Activated T-helper 17 cell treated with anti-CD3 and anti-CD28 coated beads, Interleukin-2, amount 50 U/mL, for 72 hours (primary cell): ENCODE data around the gene EHMT1. TPM values are rescaled to one million over a fixed set of nuclear protein-coding genes. Genes with fewer than 3 reads are reported as not detected.
"Not testable (repeated sequence)": the region's sequence is repeated elsewhere in the genome, so short reads cannot be mapped to it uniquely, and the experiment has no call there.

Source experiments
- ATAC-seq: fragments of 150-1000 bp; cut with Tn5 transposase; replicated peaks from 2 replicates; pipeline ENCODE4 v1.10.0; 2021; ENCODE audit warnings: mild to moderate bottlenecking, moderate library complexity
- H3K27ac Mint-ChIP-seq: one replicate; pipeline ENCODE4 v1.8.0; 2022; ENCODE audit warnings: mixed read lengths
- H3K27me3 Mint-ChIP-seq: one replicate; pipeline ENCODE4 v1.8.0; 2022; ENCODE audit warnings: mixed read lengths
- H3K36me3 Mint-ChIP-seq: one replicate; pipeline ENCODE4 v1.8.0; 2022; ENCODE audit warnings: low read depth, mild to moderate bottlenecking, mixed read lengths
- H3K4me1 Mint-ChIP-seq: one replicate; pipeline ENCODE4 v1.8.0; 2022; ENCODE audit warnings: mixed read lengths
- H3K4me3 Mint-ChIP-seq: one replicate; pipeline ENCODE4 v1.8.0; 2022; ENCODE audit warnings: mild to moderate bottlenecking, mixed read lengths
- H3K9me3 Mint-ChIP-seq: one replicate; pipeline ENCODE4 v1.8.0; 2022; ENCODE audit warnings: mixed read lengths
- total RNA-seq, 2 donors: library from RNA; stranded (reverse); gene quantifications; one replicate each; pipeline ENCODE4 v1.2.3, GENCODE V29; 2022

Gene EHMT1
- total RNA-seq, 2 donors from 2014 or later = 77.2 to 77.8 TPM

- no peaks in the 10 kb centered on the region for H3K4me1 Mint-ChIP-seq
- peaks cover 96% of the 10 kb centered on the region for H3K36me3 Mint-ChIP-seq
- no peaks in the 10 kb centered on the region for H3K27me3 Mint-ChIP-seq
- H3K27ac Mint-ChIP-seq = no peak overlapping the region
- no peak for ATAC-seq
- H3K4me3 Mint-ChIP-seq = no peak overlapping the region
- H3K9me3 Mint-ChIP-seq = no peaks in the 10 kb centered on the region
Observed at GRCh38 chr9:137798901-137799629, 180.3 kb downstream of the EHMT1 start.

GRCh38 chr9:137799630-137799983, 180.8 kb downstream of the EHMT1 start:
- Mint-ChIP-seq H3K27me3 (no peaks in the 10 kb centered on the region), H3K9me3 (no peaks in the 10 kb centered on the region), H3K4me1 (no peaks in the 10 kb centered on the region), H3K27ac (no peak overlapping the region), H3K36me3 (peaks cover 96% of the 10 kb centered on the region), H3K4me3 (no peak overlapping the region)
- no peak for ATAC-seq

- no peak overlapping the region for H3K27ac Mint-ChIP-seq
- ATAC-seq = no peak
- no peaks in the 10 kb centered on the region for H3K9me3 Mint-ChIP-seq
- peaks cover 93% of the 10 kb centered on the region for H3K36me3 Mint-ChIP-seq
- H3K4me1 Mint-ChIP-seq = no peaks in the 10 kb centered on the region
- H3K27me3 Mint-ChIP-seq = no peaks in the 10 kb centered on the region
- H3K4me3 Mint-ChIP-seq = no peak overlapping the region
Observed at GRCh38 chr9:137800196-137801022, 181.6 kb downstream of the EHMT1 start.

GRCh38 chr9:137801023-137801319, 182.2 kb downstream of the EHMT1 start:
- H3K9me3 Mint-ChIP-seq = no peaks in the 10 kb centered on the region
- no peaks in the 10 kb centered on the region for H3K4me1 Mint-ChIP-seq
- H3K4me3 Mint-ChIP-seq = no peak overlapping the region
- H3K27me3 Mint-ChIP-seq = no peaks in the 10 kb centered on the region
- peak overlapping the region; percentile 33 for H3K27ac Mint-ChIP-seq
- no peak for ATAC-seq
- peaks cover 87% of the 10 kb centered on the region for H3K36me3 Mint-ChIP-seq

- peaks cover 82% of the 10 kb centered on the region for H3K36me3 Mint-ChIP-seq
- H3K9me3 Mint-ChIP-seq = no peaks in the 10 kb centered on the region
- peak overlapping the region; percentile 33 for H3K27ac Mint-ChIP-seq
- no peak overlapping the region for H3K4me3 Mint-ChIP-seq
- H3K4me1 Mint-ChIP-seq = peaks cover 3% of the 10 kb centered on the region
- no peak for ATAC-seq
- H3K27me3 Mint-ChIP-seq = no peaks in the 10 kb centered on the region
Observed at GRCh38 chr9:137802021-137802420, 183.2 kb downstream of the EHMT1 start.

GRCh38 chr9:137802521-137803243, 183.9 kb downstream of the EHMT1 start:
- H3K4me1 Mint-ChIP-seq = peaks cover 6% of the 10 kb centered on the region
- H3K27me3 Mint-ChIP-seq = no peaks in the 10 kb centered on the region
- H3K36me3 Mint-ChIP-seq = peaks cover 75% of the 10 kb centered on the region
- H3K4me3 Mint-ChIP-seq = no peak overlapping the region
- peak overlapping the region; percentile 33 for H3K27ac Mint-ChIP-seq
- no peaks in the 10 kb centered on the region for H3K9me3 Mint-ChIP-seq
- no peak for ATAC-seq

- Mint-ChIP-seq H3K4me1 (peaks cover 6% of the 10 kb centered on the region), H3K27ac (no peak overlapping the region), H3K4me3 (no peak overlapping the region), H3K36me3 (peaks cover 60% of the 10 kb centered on the region), H3K27me3 (no peaks in the 10 kb centered on the region), H3K9me3 (no peaks in the 10 kb centered on the region)
- ATAC-seq = peak; percentile 52
Observed at GRCh38 chr9:137804908-137805630, 186.3 kb downstream of the EHMT1 start.

- peaks cover 41% of the 10 kb centered on the region for H3K36me3 Mint-ChIP-seq
- no peaks in the 10 kb centered on the region for H3K9me3 Mint-ChIP-seq
- peak; percentile 48 for ATAC-seq
- no peak overlapping the region for H3K27ac Mint-ChIP-seq
- H3K27me3 Mint-ChIP-seq = no peaks in the 10 kb centered on the region
- peaks cover 6% of the 10 kb centered on the region for H3K4me1 Mint-ChIP-seq
- no peak overlapping the region for H3K4me3 Mint-ChIP-seq
Observed at GRCh38 chr9:137807721-137808703, 189.2 kb downstream of the EHMT1 start.

GRCh38 chr9:137809040-137809576, 190.3 kb downstream of the EHMT1 start:
- peaks cover 38% of the 10 kb centered on the region for H3K36me3 Mint-ChIP-seq
- H3K4me3 Mint-ChIP-seq = no peak overlapping the region
- ATAC-seq = no peak
- no peak overlapping the region for H3K27ac Mint-ChIP-seq
- H3K9me3 Mint-ChIP-seq = no peaks in the 10 kb centered on the region
- H3K27me3 Mint-ChIP-seq = no peaks in the 10 kb centered on the region
- peaks cover 6% of the 10 kb centered on the region for H3K4me1 Mint-ChIP-seq

GRCh38 chr9:137809726-137810450, 191.1 kb downstream of the EHMT1 start:
- not testable (repeated sequence) for H3K9me3 Mint-ChIP-seq, H3K4me3 Mint-ChIP-seq, H3K4me1 Mint-ChIP-seq, H3K27me3 Mint-ChIP-seq, ATAC-seq, H3K27ac Mint-ChIP-seq
- peaks cover 38% of the 10 kb centered on the region for H3K36me3 Mint-ChIP-seq

GRCh38 chr9:137811283-137811870, 192.6 kb downstream of the EHMT1 start:
- peaks cover 47% of the 10 kb centered on the region for H3K36me3 Mint-ChIP-seq
- peaks cover 6% of the 10 kb centered on the region for H3K4me1 Mint-ChIP-seq
- no peak overlapping the region for H3K27ac Mint-ChIP-seq
- H3K27me3 Mint-ChIP-seq = no peaks in the 10 kb centered on the region
- H3K4me3 Mint-ChIP-seq = no peak overlapping the region
- H3K9me3 Mint-ChIP-seq = no peaks in the 10 kb centered on the region
- ATAC-seq = no peak

GRCh38 chr9:137812356-137813023, 193.7 kb downstream of the EHMT1 start:
- H3K27ac Mint-ChIP-seq = no peak overlapping the region
- no peaks in the 10 kb centered on the region for H3K9me3 Mint-ChIP-seq

More at GRCh38 chr9:137812356-137813023, 193.7 kb downstream of the EHMT1 start:
- no peaks in the 10 kb centered on the region for H3K4me1 Mint-ChIP-seq
- no peak overlapping the region for H3K4me3 Mint-ChIP-seq
- no peak for ATAC-seq
- no peaks in the 10 kb centered on the region for H3K27me3 Mint-ChIP-seq
- peaks cover 57% of the 10 kb centered on the region for H3K36me3 Mint-ChIP-seq
